ENCODE results near the gene SEPSECS.

DNA sequence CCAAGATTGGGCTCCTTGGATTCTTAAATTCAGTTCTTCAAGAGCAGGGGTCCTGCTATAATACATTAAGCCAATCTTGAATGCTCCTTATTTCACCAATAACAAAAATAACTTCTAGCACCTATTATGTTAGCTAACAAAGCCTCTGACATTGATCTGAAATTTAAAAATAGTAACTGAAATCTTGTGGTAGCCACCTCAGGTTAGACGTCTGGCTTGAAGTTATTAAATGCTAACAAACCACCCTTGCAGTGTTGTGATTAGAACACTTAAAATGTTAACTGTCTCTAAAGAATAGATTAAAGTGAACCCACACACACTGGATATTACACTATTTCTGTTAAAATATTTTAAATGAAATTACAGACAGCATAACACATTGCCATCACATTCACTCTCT is 79.7 kb downstream of the SEPSECS start:
- TF ChIP-seq, protein P1, sequence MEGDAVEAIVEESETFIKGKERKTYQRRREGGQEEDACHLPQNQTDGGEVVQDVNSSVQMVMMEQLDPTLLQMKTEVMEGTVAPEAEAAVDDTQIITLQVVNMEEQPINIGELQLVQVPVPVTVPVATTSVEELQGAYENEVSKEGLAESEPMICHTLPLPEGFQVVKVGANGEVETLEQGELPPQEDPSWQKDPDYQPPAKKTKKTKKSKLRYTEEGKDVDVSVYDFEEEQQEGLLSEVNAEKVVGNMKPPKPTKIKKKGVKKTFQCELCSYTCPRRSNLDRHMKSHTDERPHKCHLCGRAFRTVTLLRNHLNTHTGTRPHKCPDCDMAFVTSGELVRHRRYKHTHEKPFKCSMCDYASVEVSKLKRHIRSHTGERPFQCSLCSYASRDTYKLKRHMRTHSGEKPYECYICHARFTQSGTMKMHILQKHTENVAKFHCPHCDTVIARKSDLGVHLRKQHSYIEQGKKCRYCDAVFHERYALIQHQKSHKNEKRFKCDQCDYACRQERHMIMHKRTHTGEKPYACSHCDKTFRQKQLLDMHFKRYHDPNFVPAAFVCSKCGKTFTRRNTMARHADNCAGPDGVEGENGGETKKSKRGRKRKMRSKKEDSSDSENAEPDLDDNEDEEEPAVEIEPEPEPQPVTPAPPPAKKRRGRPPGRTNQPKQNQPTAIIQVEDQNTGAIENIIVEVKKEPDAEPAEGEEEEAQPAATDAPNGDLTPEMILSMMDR (IDR thresholded peaks at IDR 0.05): no peak
- no peak for TF ChIP-seq POLR2A (IDR thresholded peaks at IDR 0.05)
- no peak for TF ChIP-seq POLR2AphosphoS5 (IDR thresholded peaks at IDR 0.05)

All from stomach (tissue), 4 donors.